SK-N-SH treated with all-trans-retinoic acid at 6 μM for 48 hours (cell line): ENCODE data around the gene UST.

Experiments
- ATAC-seq: fragments of 200-7000 bp; cut with Tn5 transposase; 3 replicates; pipeline ENCODE4 v1.9.1; 2020; ENCODE audit warnings: mild to moderate bottlenecking, moderate library complexity
- ARNTL ChIP-seq: fragments of 450-650 bp; formaldehyde crosslinking; IDR thresholded peaks from 2 replicates; pipeline ENCODE4 v1.5.0; 2020; ENCODE audit warnings: low read depth, mild to moderate bottlenecking, moderate library complexity, borderline replicate concordance
- CSDC2 ChIP-seq: fragments of 250-450 bp; sonication (Bioruptor Pico); IDR thresholded peaks from 2 replicates; pipeline ENCODE4 v1.5.0; 2020; ENCODE audit warnings: mild to moderate bottlenecking, moderate library complexity
- ESRRG ChIP-seq: fragments of 250-450 bp; sonication (Bioruptor Pico); IDR thresholded peaks from 2 replicates; pipeline ENCODE4 v1.6.1; 2021; ENCODE audit warnings: mild to moderate bottlenecking
- GLIS3 ChIP-seq: fragments of 250-450 bp; sonication (Bioruptor Pico); IDR thresholded peaks from 2 replicates; pipeline ENCODE4 v1.5.0; 2020; ENCODE audit warnings: mild to moderate bottlenecking, moderate library complexity
- ISL1 ChIP-seq: fragments of 250-450 bp; sonication (Bioruptor Pico); IDR thresholded peaks from 2 replicates; pipeline ENCODE4 v2.1.2; 2022; ENCODE audit warnings: mild to moderate bottlenecking, moderate library complexity
- OSR1 ChIP-seq: fragments of 250-450 bp; sonication (Bioruptor Pico); IDR thresholded peaks from 2 replicates; pipeline ENCODE4 v1.8.0; 2022; ENCODE audit warnings: moderate library complexity, mild to moderate bottlenecking, inconsistent platforms
- PPARA ChIP-seq: fragments of 250-450 bp; sonication (Bioruptor Pico); IDR thresholded peaks from 2 replicates; pipeline ENCODE4 v1.5.0; 2020; ENCODE audit warnings: mild to moderate bottlenecking, borderline replicate concordance
- RARB ChIP-seq: fragments of 250-450 bp; sonication (Bioruptor Pico); IDR thresholded peaks from 2 replicates; pipeline ENCODE4 v1.8.0; 2021; ENCODE audit warnings: mild to moderate bottlenecking, moderate library complexity
- SNAI2 ChIP-seq: fragments of 250-450 bp; sonication (Bioruptor Pico); IDR thresholded peaks from 2 replicates; pipeline ENCODE4 v1.5.0; 2020; ENCODE audit warnings: mild to moderate bottlenecking, moderate library complexity
- TCF4 ChIP-seq: fragments of 250-450 bp; sonication (Bioruptor Pico); IDR thresholded peaks from 2 replicates; pipeline ENCODE4 v1.8.0; 2021; ENCODE audit warnings: mild to moderate bottlenecking, moderate library complexity, borderline replicate concordance
- TOX ChIP-seq: fragments of 250-450 bp; sonication (Bioruptor Pico); IDR thresholded peaks from 2 replicates; pipeline ENCODE4 v1.8.0; 2021; ENCODE audit warnings: mild to moderate bottlenecking, moderate library complexity, borderline replicate concordance
- ZC3H10 ChIP-seq: fragments of 250-450 bp; sonication (Bioruptor Pico); IDR thresholded peaks from 2 replicates; pipeline ENCODE4 v1.5.1; 2021; ENCODE audit warnings: mild to moderate bottlenecking, moderate library complexity
- ZFP3 ChIP-seq: fragments of 250-450 bp; sonication (Bioruptor Pico); IDR thresholded peaks from 2 replicates; pipeline ENCODE4 v1.5.0; 2020; ENCODE audit warnings: mild to moderate bottlenecking, moderate library complexity
- ZFP30 ChIP-seq: fragments of 450-650 bp; formaldehyde crosslinking; IDR thresholded peaks from 2 replicates; pipeline ENCODE4 v1.5.0; 2022; ENCODE audit warnings: mild to moderate bottlenecking, moderate library complexity
- ZNF70 ChIP-seq: fragments of 450-650 bp; formaldehyde crosslinking; IDR thresholded peaks from 2 replicates; pipeline ENCODE4 v1.5.0; 2020; ENCODE audit warnings: mild to moderate bottlenecking, moderate library complexity
- ZNF8 ChIP-seq: fragments of 450-650 bp; formaldehyde crosslinking; IDR thresholded peaks from 2 replicates; pipeline ENCODE4 v1.5.0; 2020; ENCODE audit warnings: mild to moderate bottlenecking, moderate library complexity
- TF ChIP-seq, protein P1 (sequence below): fragments of 250-450 bp; sonication (Bioruptor Pico); IDR thresholded peaks from 2 replicates; pipeline ENCODE4 v1.5.1; 2021; ENCODE audit warnings: mild to moderate bottlenecking, moderate library complexity
- TF ChIP-seq, protein P2 (sequence below): fragments of 250-450 bp; sonication (Bioruptor Pico); IDR thresholded peaks from 2 replicates; pipeline ENCODE4 v1.5.1; 2020; ENCODE audit warnings: low read depth, mild to moderate bottlenecking, moderate library complexity
- TF ChIP-seq, protein P3 (sequence below): fragments of 250-450 bp; sonication (Bioruptor Pico); IDR thresholded peaks from 2 replicates; pipeline ENCODE4 v1.8.0; 2021; ENCODE audit warnings: low read depth, mild to moderate bottlenecking, moderate library complexity, borderline replicate concordance
- TF ChIP-seq, protein P4 (sequence below): fragments of 250-450 bp; sonication (Bioruptor Pico); IDR thresholded peaks from 2 replicates; pipeline ENCODE4 v1.8.0; 2020; ENCODE audit warnings: mild to moderate bottlenecking, moderate library complexity, borderline replicate concordance
- TF ChIP-seq, protein P5 (sequence below): fragments of 250-450 bp; sonication (Bioruptor Pico); IDR thresholded peaks from 2 replicates; pipeline ENCODE4 v1.5.0; 2020; ENCODE audit warnings: mild to moderate bottlenecking, moderate library complexity

UST gene

DNA sequence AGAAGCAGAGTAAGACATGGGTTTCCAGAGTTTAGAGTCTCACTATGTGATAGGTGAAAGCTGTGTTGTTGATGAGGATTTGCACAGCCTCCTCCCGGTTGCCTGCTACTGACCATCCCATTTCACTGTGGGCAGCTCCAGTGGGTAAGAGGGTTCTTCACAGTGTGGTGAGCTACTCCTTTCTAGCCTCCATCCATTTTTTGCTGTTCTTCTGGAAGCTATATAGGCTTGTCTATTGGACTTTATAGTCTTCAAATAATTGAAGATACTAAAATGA, 13.4 kb downstream of the UST start:
- no peak for TF ChIP-seq ESRRG (CRISPR knock-in tag)
- TF ChIP-seq SNAI2 (CRISPR knock-in tag) = no peak
- no peak for TF ChIP-seq TOX (CRISPR knock-in tag)
- no peak for TF ChIP-seq ZNF8 (CRISPR knock-in tag)
- TF ChIP-seq, protein P1, sequence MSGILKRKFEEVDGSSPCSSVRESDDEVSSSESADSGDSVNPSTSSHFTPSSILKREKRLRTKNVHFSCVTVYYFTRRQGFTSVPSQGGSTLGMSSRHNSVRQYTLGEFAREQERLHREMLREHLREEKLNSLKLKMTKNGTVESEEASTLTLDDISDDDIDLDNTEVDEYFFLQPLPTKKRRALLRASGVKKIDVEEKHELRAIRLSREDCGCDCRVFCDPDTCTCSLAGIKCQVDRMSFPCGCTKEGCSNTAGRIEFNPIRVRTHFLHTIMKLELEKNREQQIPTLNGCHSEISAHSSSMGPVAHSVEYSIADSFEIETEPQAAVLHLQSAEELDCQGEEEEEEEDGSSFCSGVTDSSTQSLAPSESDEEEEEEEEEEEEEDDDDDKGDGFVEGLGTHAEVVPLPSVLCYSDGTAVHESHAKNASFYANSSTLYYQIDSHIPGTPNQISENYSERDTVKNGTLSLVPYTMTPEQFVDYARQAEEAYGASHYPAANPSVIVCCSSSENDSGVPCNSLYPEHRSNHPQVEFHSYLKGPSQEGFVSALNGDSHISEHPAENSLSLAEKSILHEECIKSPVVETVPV (CRISPR knock-in tag) = no peak
- no peak for TF ChIP-seq ZNF70 (CRISPR knock-in tag)
- TF ChIP-seq ARNTL (CRISPR knock-in tag) = no peak
- ATAC-seq = no peak

DNA sequence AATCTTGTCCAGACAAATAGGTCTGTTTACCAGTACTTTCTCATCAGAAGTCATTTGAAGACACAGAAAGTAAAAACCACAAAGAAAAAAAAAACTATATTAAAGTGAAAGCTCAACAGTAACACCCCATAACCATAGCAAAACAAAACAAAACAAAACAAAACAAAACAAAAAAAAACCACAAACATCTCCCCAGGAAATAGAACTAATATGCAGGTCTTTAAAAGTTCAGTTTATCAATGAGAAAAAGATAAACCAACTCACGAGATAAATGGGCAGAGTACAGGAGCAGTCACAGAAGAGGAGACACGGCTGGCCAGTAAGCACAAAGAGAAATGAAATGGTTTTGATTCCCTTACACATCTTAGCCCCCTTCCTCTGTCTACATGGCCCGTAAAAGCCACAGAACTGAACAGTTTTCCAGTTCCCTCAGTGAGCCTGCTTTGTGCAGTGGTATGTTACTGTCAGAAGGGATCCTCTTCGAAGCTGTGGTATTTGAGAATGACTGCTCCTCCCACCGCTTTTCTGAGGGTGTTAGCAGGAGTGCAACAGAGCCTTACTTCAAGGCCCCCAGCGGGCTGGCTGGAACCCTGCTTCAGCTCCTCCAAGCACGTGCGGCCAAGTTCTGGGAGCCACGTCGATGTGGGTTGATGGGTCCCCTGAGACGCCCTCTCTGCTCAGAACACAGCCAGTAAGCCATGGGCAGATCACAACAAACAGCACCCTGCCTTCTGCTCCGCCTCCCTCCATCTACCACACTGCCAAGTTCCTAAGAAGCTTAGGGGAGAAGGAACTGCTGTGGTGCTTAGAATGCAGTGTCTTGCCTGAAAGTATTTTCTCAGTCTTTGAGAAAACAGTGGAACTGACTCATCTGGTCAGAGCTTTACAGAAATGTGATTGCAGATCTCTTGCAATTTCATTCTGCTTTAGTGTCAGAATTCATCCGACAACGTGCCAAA, 14.0 kb downstream of the UST start:
- TF ChIP-seq RARB (CRISPR knock-in tag) (no peak), TCF4 (CRISPR knock-in tag) (no peak), TOX (CRISPR knock-in tag) (no peak)
- ATAC-seq = peak; percentile 78

DNA sequence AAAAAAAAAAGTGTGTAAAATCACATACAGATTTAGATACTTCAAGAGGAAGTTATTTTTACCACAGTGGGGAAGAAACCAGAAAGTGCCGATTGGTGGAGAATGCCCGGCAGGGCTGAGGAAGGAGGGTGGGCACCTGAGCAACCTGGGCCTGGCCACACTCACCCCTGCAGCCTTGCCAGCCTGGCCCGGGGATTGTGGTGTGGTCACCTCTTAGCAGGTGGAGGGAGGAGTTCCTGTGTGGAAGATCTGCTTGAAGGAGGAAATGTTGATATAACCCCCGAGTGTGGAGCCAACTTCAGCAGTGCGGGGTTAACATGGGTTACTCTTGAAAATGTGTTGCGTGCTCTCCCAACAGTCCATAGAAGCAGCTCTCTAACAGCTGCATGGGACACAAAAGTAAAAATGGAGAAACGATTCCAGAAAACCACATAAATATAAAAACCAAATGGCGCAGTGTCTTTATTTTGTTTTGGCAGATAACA, 14.7 kb downstream of the UST start:
- no peak for TF ChIP-seq OSR1 (CRISPR knock-in tag)
- TF ChIP-seq SNAI2 (CRISPR knock-in tag) = no peak
- no peak for TF ChIP-seq ZNF8 (CRISPR knock-in tag)
- TF ChIP-seq ISL1 (CRISPR knock-in tag) = no peak
- no peak for TF ChIP-seq TCF4 (CRISPR knock-in tag)
- TF ChIP-seq, protein P2, sequence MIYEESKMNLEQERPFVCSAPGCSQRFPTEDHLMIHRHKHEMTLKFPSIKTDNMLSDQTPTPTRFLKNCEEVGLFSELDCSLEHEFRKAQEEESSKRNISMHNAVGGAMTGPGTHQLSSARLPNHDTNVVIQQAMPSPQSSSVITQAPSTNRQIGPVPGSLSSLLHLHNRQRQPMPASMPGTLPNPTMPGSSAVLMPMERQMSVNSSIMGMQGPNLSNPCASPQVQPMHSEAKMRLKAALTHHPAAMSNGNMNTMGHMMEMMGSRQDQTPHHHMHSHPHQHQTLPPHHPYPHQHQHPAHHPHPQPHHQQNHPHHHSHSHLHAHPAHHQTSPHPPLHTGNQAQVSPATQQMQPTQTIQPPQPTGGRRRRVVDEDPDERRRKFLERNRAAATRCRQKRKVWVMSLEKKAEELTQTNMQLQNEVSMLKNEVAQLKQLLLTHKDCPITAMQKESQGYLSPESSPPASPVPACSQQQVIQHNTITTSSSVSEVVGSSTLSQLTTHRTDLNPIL (CRISPR knock-in tag) = no peak
- TF ChIP-seq TOX (CRISPR knock-in tag) = no peak
- TF ChIP-seq, protein P1 (CRISPR knock-in tag) = no peak
- TF ChIP-seq, protein P3, sequence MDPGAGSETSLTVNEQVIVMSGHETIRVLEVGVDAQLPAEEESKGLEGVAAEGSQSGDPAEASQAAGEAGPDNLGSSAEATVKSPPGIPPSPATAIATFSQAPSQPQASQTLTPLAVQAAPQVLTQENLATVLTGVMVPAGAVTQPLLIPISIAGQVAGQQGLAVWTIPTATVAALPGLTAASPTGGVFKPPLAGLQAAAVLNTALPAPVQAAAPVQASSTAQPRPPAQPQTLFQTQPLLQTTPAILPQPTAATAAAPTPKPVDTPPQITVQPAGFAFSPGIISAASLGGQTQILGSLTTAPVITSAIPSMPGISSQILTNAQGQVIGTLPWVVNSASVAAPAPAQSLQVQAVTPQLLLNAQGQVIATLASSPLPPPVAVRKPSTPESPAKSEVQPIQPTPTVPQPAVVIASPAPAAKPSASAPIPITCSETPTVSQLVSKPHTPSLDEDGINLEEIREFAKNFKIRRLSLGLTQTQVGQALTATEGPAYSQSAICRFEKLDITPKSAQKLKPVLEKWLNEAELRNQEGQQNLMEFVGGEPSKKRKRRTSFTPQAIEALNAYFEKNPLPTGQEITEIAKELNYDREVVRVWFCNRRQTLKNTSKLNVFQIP (CRISPR knock-in tag) = no peak
- no peak for TF ChIP-seq ZNF70 (CRISPR knock-in tag)
- TF ChIP-seq ZC3H10 (CRISPR knock-in tag) = no peak
- no peak for TF ChIP-seq ARNTL (CRISPR knock-in tag)
- TF ChIP-seq ZFP30 (CRISPR knock-in tag) = no peak
- TF ChIP-seq RARB (CRISPR knock-in tag) = no peak
- TF ChIP-seq, protein P4, sequence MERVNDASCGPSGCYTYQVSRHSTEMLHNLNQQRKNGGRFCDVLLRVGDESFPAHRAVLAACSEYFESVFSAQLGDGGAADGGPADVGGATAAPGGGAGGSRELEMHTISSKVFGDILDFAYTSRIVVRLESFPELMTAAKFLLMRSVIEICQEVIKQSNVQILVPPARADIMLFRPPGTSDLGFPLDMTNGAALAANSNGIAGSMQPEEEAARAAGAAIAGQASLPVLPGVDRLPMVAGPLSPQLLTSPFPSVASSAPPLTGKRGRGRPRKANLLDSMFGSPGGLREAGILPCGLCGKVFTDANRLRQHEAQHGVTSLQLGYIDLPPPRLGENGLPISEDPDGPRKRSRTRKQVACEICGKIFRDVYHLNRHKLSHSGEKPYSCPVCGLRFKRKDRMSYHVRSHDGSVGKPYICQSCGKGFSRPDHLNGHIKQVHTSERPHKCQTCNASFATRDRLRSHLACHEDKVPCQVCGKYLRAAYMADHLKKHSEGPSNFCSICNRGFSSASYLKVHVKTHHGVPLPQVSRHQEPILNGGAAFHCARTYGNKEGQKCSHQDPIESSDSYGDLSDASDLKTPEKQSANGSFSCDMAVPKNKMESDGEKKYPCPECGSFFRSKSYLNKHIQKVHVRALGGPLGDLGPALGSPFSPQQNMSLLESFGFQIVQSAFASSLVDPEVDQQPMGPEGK (CRISPR knock-in tag) = no peak
- TF ChIP-seq PPARA (CRISPR knock-in tag) = no peak
- no peak for TF ChIP-seq GLIS3 (CRISPR knock-in tag)
- ATAC-seq = 0 out of 3 replicates have a peak, but pooled peaks have one; percentile 13

DNA sequence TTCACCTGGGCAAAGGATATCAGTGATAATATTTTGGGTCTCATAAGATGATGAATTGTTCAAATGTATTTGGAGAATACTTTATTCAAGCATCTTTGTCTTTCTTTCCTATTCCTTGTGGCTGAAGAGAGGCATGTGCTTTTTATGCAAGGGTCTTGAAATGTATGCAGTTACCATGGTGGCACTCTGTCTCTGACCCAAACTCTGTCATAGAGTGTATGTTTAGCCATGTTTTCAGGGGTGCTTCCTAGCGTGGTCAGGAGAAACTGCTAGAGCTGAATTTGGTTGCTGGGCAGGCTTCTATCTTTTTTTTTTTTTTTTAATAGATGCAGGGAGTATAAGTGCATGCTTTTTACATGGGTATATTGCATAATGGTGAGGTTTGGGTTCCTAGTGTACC, 15.4 kb downstream of the UST start:
- no peak for ATAC-seq
- TF ChIP-seq ZNF8 (CRISPR knock-in tag) (no peak), TOX (CRISPR knock-in tag) (no peak), TCF4 (CRISPR knock-in tag) (no peak), ZNF70 (CRISPR knock-in tag) (no peak), ZFP30 (CRISPR knock-in tag) (no peak), CSDC2 (CRISPR knock-in tag) (no peak), PPARA (CRISPR knock-in tag) (no peak), ZFP3 (CRISPR knock-in tag) (no peak), SNAI2 (CRISPR knock-in tag) (no peak), RARB (CRISPR knock-in tag) (no peak)
- TF ChIP-seq, protein P5, sequence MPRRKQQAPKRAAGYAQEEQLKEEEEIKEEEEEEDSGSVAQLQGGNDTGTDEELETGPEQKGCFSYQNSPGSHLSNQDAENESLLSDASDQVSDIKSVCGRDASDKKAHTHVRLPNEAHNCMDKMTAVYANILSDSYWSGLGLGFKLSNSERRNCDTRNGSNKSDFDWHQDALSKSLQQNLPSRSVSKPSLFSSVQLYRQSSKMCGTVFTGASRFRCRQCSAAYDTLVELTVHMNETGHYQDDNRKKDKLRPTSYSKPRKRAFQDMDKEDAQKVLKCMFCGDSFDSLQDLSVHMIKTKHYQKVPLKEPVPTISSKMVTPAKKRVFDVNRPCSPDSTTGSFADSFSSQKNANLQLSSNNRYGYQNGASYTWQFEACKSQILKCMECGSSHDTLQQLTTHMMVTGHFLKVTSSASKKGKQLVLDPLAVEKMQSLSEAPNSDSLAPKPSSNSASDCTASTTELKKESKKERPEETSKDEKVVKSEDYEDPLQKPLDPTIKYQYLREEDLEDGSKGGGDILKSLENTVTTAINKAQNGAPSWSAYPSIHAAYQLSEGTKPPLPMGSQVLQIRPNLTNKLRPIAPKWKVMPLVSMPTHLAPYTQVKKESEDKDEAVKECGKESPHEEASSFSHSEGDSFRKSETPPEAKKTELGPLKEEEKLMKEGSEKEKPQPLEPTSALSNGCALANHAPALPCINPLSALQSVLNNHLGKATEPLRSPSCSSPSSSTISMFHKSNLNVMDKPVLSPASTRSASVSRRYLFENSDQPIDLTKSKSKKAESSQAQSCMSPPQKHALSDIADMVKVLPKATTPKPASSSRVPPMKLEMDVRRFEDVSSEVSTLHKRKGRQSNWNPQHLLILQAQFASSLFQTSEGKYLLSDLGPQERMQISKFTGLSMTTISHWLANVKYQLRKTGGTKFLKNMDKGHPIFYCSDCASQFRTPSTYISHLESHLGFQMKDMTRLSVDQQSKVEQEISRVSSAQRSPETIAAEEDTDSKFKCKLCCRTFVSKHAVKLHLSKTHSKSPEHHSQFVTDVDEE (CRISPR knock-in tag) = no peak
- TF ChIP-seq, protein P3 (CRISPR knock-in tag) = no peak
